ENCODE measurements around the gene NAGA. TPM values are rescaled to one million over a fixed set of nuclear protein-coding genes. Genes with fewer than 3 reads are reported as not detected.

NAGA gene
- total and polyA plus RNA-seq, 2 donors (not counting 1 experiment from before 2014, with no cell fraction given) = 24.5 to 43.4 TPM

- H3K4me3 ChIP-seq (replicated peaks in 1 of 4; ENCODE audit: control extremely low read depth in 1 of 4, insufficient read depth in 1 of 4, low read depth in 3 of 4, low read length in 4 of 4) = no peak overlapping the region
- no peak overlapping the region for H3K27ac ChIP-seq (ENCODE audit: insufficient read depth, low read length)
Measured at GRCh38 chr22:42077486-42078125, 7.0 kb upstream of the NAGA start.

GRCh38 chr22:42076764-42077485, 6.3 kb upstream of the NAGA start:
- Histone ChIP-seq H3K36me3 (ENCODE audit: control insufficient read depth, insufficient read depth, low read length) (peaks cover 7% of the 10 kb centered on the region), H3K4me1 (ENCODE audit: control insufficient read depth, extremely low read depth, insufficient read depth, low read length) (peaks cover 7% of the 10 kb centered on the region), H3K9ac (ENCODE audit: insufficient read depth, low read length) (no peak overlapping the region), H3K79me2 (ENCODE audit: control insufficient read depth, insufficient read depth, low read length) (peaks cover 3% of the 10 kb centered on the region), H3K4me2 (ENCODE audit: extremely low read depth, insufficient read depth, low read length) (no peak overlapping the region), H3K4me3 (replicated peaks in 1 of 4; ENCODE audit: control extremely low read depth in 1 of 4, insufficient read depth in 1 of 4, low read depth in 3 of 4, low read length in 4 of 4) (no peak overlapping the region), H2AFZ (ENCODE audit: low read length) (no peak overlapping the region), H4K20me1 (ENCODE audit: control insufficient read depth, extremely low read depth, insufficient read depth, low read length) (no peaks in the 10 kb centered on the region), H3K27ac (ENCODE audit: insufficient read depth, low read length) (no peak overlapping the region), H3K27me3 (ENCODE audit: control insufficient read depth, insufficient read depth, low read length) (no peaks in the 10 kb centered on the region), H3K9me3 (ENCODE audit: control insufficient read depth, insufficient read depth, low read depth, low read length) (no peaks in the 10 kb centered on the region)
- no peak for DNase-seq (ENCODE audit: low read depth in 2 of 2)
- no peak for TF ChIP-seq CTCF (conservative IDR thresholded peaks at IDR 0.05 in 1 of 2, IDR thresholded peaks at IDR 0.05 in 1 of 2; ENCODE audit: low read depth in 1 of 2, low read length in 2 of 2)
- no peak for TF ChIP-seq EZH2 (IDR thresholded peaks at IDR 0.05; ENCODE audit: low read length, missing control alignments)

More at GRCh38 chr22:42077486-42078125, 7.0 kb upstream of the NAGA start:
- TF ChIP-seq EZH2 (IDR thresholded peaks at IDR 0.05; ENCODE audit: low read length, missing control alignments) = no peak
- Histone ChIP-seq H3K4me2 (ENCODE audit: extremely low read depth, insufficient read depth, low read length) (no peak overlapping the region), H2AFZ (ENCODE audit: low read length) (no peak overlapping the region), H3K27me3 (ENCODE audit: control insufficient read depth, insufficient read depth, low read length) (no peaks in the 10 kb centered on the region), H3K36me3 (ENCODE audit: control insufficient read depth, insufficient read depth, low read length) (peaks cover 10% of the 10 kb centered on the region), H3K9ac (ENCODE audit: insufficient read depth, low read length) (no peak overlapping the region), H3K9me3 (ENCODE audit: control insufficient read depth, insufficient read depth, low read depth, low read length) (no peaks in the 10 kb centered on the region), H3K4me1 (ENCODE audit: control insufficient read depth, extremely low read depth, insufficient read depth, low read length) (peaks cover 7% of the 10 kb centered on the region), H3K79me2 (ENCODE audit: control insufficient read depth, insufficient read depth, low read length) (peaks cover 3% of the 10 kb centered on the region), H4K20me1 (ENCODE audit: control insufficient read depth, extremely low read depth, insufficient read depth, low read length) (no peaks in the 10 kb centered on the region)
- no peak for DNase-seq (ENCODE audit: low read depth in 2 of 2)

- Histone ChIP-seq H3K27ac (ENCODE audit: insufficient read depth, low read length) (peak overlapping the region; percentile 70), H3K9ac (ENCODE audit: insufficient read depth, low read length) (peak overlapping the region; percentile 82), H3K4me2 (ENCODE audit: extremely low read depth, insufficient read depth, low read length) (peak overlapping the region; percentile 80), H4K20me1 (ENCODE audit: control insufficient read depth, extremely low read depth, insufficient read depth, low read length) (no peaks in the 10 kb centered on the region), H3K36me3 (ENCODE audit: control insufficient read depth, insufficient read depth, low read length) (peaks cover 5% of the 10 kb centered on the region), H3K4me3 (replicated peaks in 1 of 4; ENCODE audit: control extremely low read depth in 1 of 4, insufficient read depth in 1 of 4, low read depth in 3 of 4, low read length in 4 of 4) (peak overlapping the region; percentile 52 to 73 (median 60)), H3K79me2 (ENCODE audit: control insufficient read depth, insufficient read depth, low read length) (no peaks in the 10 kb centered on the region), H3K4me1 (ENCODE audit: control insufficient read depth, extremely low read depth, insufficient read depth, low read length) (peaks cover 10% of the 10 kb centered on the region), H2AFZ (ENCODE audit: low read length) (no peak overlapping the region), H3K9me3 (ENCODE audit: control insufficient read depth, insufficient read depth, low read depth, low read length) (no peaks in the 10 kb centered on the region), H3K27me3 (ENCODE audit: control insufficient read depth, insufficient read depth, low read length) (no peaks in the 10 kb centered on the region)
- no peak for DNase-seq (ENCODE audit: low read depth in 2 of 2)
- TF ChIP-seq EZH2 (IDR thresholded peaks at IDR 0.05; ENCODE audit: low read length, missing control alignments) = no peak
- TF ChIP-seq CTCF (conservative IDR thresholded peaks at IDR 0.05 in 1 of 2, IDR thresholded peaks at IDR 0.05 in 1 of 2; ENCODE audit: low read depth in 1 of 2, low read length in 2 of 2) = no peak
Measured at GRCh38 chr22:42074846-42075676, 4.4 kb upstream of the NAGA start.
